ENCODE data around the gene FOSL1. TPM values are rescaled to one million over a fixed set of nuclear protein-coding genes. Genes with fewer than 3 reads are reported as not detected.

The FOSL1 gene
- total and polyA plus RNA-seq, 2 of the 13 experiments (the other 11 are each of a cell fraction or from before 2014, with no cell fraction given), result 4.0 to 4.1 TPM

DNA sequence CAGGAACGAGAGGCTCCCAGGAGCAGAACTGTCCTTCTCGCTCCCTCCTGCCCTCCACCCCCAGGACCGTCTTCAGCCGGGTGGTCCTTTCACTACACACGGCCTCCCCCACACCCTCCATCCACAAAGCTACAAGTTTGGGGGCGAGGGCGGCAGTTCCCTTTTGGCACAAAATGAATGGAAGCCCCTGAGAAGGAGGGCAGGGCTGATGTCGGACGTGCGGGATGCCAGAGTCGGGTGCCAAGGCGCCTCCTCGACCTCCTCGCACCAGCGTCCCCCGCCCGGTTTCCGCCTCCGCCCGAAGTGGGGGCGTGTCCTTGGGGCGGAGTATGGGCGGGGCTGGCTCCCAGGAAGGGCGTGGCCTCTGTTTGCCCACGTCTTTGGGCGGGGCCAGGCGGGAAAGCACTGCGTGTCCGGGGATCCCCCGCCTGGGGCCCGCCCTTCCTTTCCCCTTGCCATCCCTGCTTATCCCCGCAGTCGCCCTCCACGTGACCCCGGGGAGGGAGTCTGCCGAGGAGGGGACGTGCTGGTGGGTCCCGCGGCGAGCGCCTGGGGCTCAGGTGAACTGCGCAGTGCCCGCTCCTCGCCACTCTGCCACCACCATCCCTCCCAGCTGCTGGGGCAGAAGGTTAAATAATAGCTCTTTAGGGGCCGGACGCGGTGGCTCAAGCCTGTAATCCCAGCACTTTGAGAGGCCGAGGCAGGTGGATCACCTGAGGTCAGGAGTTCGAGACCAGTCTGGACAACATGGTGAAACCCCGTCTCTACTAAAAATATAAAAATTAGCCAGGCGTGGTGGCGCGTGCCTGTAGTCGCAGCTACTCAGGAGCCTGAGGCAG is 26.7 kb downstream of the FOSL1 start (continued):
- TF ChIP-seq, protein P1, sequence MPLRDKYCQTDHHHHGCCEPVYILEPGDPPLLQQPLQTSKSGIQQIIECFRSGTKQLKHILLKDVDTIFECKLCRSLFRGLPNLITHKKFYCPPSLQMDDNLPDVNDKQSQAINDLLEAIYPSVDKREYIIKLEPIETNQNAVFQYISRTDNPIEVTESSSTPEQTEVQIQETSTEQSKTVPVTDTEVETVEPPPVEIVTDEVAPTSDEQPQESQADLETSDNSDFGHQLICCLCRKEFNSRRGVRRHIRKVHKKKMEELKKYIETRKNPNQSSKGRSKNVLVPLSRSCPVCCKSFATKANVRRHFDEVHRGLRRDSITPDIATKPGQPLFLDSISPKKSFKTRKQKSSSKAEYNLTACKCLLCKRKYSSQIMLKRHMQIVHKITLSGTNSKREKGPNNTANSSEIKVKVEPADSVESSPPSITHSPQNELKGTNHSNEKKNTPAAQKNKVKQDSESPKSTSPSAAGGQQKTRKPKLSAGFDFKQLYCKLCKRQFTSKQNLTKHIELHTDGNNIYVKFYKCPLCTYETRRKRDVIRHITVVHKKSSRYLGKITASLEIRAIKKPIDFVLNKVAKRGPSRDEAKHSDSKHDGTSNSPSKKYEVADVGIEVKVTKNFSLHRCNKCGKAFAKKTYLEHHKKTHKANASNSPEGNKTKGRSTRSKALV (CRISPR knock-in tag; IDR thresholded peaks at IDR 0.05), result no peak
- TF ChIP-seq AHR (CRISPR knock-in tag; IDR thresholded peaks at IDR 0.05), result no peak
- TF ChIP-seq TOPORS (CRISPR knock-in tag; IDR thresholded peaks at IDR 0.05), result no peak
- peak; percentile 66; the same call in 1 of the 2 replicates for TF ChIP-seq POLR2G (IDR thresholded peaks at IDR 0.05; ENCODE audit: low read depth, low read length)
- TF ChIP-seq U2AF2 (IDR thresholded peaks at IDR 0.05; ENCODE audit: low read depth, low read length), result no peak
- no peak for TF ChIP-seq ZNF234 (CRISPR knock-in tag; conservative IDR thresholded peaks at IDR 0.05)
- TF ChIP-seq NPAS2 (CRISPR knock-in tag; IDR thresholded peaks at IDR 0.05; ENCODE audit: borderline replicate concordance), result no peak
- no peak for TF ChIP-seq ZNF777 (CRISPR knock-in tag; IDR thresholded peaks at IDR 0.05)
- TF ChIP-seq PAWR (CRISPR knock-in tag; IDR thresholded peaks at IDR 0.05; ENCODE audit: borderline replicate concordance), result no peak
- TF ChIP-seq, protein P2, sequence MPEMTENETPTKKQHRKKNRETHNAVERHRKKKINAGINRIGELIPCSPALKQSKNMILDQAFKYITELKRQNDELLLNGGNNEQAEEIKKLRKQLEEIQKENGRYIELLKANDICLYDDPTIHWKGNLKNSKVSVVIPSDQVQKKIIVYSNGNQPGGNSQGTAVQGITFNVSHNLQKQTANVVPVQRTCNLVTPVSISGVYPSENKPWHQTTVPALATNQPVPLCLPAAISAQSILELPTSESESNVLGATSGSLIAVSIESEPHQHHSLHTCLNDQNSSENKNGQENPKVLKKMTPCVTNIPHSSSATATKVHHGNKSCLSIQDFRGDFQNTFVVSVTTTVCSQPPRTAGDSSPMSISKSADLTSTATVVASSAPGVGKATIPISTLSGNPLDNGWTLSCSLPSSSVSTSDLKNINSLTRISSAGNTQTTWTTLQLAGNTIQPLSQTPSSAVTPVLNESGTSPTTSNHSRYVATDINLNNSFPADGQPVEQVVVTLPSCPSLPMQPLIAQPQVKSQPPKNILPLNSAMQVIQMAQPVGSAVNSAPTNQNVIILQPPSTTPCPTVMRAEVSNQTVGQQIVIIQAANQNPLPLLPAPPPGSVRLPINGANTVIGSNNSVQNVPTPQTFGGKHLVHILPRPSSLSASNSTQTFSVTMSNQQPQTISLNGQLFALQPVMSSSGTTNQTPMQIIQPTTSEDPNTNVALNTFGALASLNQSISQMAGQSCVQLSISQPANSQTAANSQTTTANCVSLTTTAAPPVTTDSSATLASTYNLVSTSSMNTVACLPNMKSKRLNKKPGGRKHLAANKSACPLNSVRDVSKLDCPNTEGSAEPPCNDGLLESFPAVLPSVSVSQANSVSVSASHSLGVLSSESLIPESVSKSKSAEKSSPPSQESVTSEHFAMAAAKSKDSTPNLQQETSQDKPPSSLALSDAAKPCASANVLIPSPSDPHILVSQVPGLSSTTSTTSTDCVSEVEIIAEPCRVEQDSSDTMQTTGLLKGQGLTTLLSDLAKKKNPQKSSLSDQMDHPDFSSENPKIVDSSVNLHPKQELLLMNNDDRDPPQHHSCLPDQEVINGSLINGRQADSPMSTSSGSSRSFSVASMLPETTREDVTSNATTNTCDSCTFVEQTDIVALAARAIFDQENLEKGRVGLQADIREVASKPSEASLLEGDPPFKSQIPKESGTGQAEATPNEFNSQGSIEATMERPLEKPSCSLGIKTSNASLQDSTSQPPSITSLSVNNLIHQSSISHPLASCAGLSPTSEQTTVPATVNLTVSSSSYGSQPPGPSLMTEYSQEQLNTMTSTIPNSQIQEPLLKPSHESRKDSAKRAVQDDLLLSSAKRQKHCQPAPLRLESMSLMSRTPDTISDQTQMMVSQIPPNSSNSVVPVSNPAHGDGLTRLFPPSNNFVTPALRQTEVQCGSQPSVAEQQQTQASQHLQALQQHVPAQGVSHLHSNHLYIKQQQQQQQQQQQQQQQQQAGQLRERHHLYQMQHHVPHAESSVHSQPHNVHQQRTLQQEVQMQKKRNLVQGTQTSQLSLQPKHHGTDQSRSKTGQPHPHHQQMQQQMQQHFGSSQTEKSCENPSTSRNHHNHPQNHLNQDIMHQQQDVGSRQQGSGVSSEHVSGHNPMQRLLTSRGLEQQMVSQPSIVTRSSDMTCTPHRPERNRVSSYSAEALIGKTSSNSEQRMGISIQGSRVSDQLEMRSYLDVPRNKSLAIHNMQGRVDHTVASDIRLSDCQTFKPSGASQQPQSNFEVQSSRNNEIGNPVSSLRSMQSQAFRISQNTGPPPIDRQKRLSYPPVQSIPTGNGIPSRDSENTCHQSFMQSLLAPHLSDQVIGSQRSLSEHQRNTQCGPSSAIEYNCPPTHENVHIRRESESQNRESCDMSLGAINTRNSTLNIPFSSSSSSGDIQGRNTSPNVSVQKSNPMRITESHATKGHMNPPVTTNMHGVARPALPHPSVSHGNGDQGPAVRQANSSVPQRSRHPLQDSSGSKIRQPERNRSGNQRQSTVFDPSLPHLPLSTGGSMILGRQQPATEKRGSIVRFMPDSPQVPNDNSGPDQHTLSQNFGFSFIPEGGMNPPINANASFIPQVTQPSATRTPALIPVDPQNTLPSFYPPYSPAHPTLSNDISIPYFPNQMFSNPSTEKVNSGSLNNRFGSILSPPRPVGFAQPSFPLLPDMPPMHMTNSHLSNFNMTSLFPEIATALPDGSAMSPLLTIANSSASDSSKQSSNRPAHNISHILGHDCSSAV (CRISPR knock-in tag; IDR thresholded peaks at IDR 0.05; ENCODE audit: borderline replicate concordance), result no peak
- no peak for TF ChIP-seq IRX3 (CRISPR knock-in tag; IDR thresholded peaks at IDR 0.05; ENCODE audit: borderline replicate concordance, low read depth)
- no peak for TF ChIP-seq ZNF713 (CRISPR knock-in tag; IDR thresholded peaks at IDR 0.05)
- TF ChIP-seq ATF7-NPFF (CRISPR knock-in tag; IDR thresholded peaks at IDR 0.05; ENCODE audit: low read depth), result no peak
- no peak for TF ChIP-seq CHD2 (IDR thresholded peaks at IDR 0.05; ENCODE audit: low read depth, low read length)
- peak; percentile 78; the same call in 1 of the 3 replicates for TF ChIP-seq MXI1 (IDR thresholded peaks at IDR 0.05; ENCODE audit: borderline replicate concordance, low read depth, low read length)
- TF ChIP-seq KLF9 (CRISPR knock-in tag; IDR thresholded peaks at IDR 0.05; ENCODE audit: low read depth), result peak; percentile 44; the same call in 1 of the 2 replicates
- no peak for TF ChIP-seq ZSCAN21 (CRISPR knock-in tag; IDR thresholded peaks at IDR 0.05; ENCODE audit: borderline replicate concordance)
- no peak for TF ChIP-seq MTA3 (CRISPR knock-in tag; IDR thresholded peaks at IDR 0.05)
- TF ChIP-seq HDAC2 (CRISPR knock-in tag; IDR thresholded peaks at IDR 0.05), result peak; percentile 66; the same call in 1 of the 2 replicates
- no peak for TF ChIP-seq ZNF446 (CRISPR knock-in tag; IDR thresholded peaks at IDR 0.05)
- no peak for TF ChIP-seq SRF (IDR thresholded peaks at IDR 0.05; ENCODE audit: low read depth, low read length)
